H9 (cell line): ENCODE measurements around the gene PRTG. TPM values are rescaled to one million over a fixed set of nuclear protein-coding genes. Genes with fewer than 3 reads are reported as not detected.

Experiments
- DNase-seq: peaks from one replicate; pipeline ENCODE4 v3.0.0-alpha.2; 2017
- H2AFZ ChIP-seq: one replicate; pipeline ENCODE4 v1.6.1; 2013; ENCODE audit warnings: mild to moderate bottlenecking, low read length, control low read depth, moderate library complexity
- H2AK5ac ChIP-seq: 2 replicates; pipeline ENCODE4 v1.6.1; 2013; ENCODE audit warnings: low read length, control low read depth, mixed read lengths; ENCODE audit not compliant: insufficient read length
- H2BK120ac ChIP-seq: one replicate; pipeline ENCODE4 v1.6.1; 2013; ENCODE audit warnings: low read depth, mild to moderate bottlenecking, low read length, control low read depth, inconsistent platforms; ENCODE audit not compliant: poor library complexity, severe bottlenecking
- H2BK12ac ChIP-seq: 2 replicates; pipeline ENCODE4 v1.6.1; 2013; ENCODE audit warnings: low read length, control low read depth, mixed read lengths, low read depth; ENCODE audit not compliant: insufficient read length
- H2BK15ac ChIP-seq: 2 replicates; pipeline ENCODE4 v1.6.1; 2013; ENCODE audit warnings: low read depth, low read length, control low read depth
- H2BK20ac ChIP-seq: one replicate; pipeline ENCODE4 v1.6.1; 2013; ENCODE audit warnings: low read depth, mild to moderate bottlenecking, low read length, control low read depth, inconsistent platforms; ENCODE audit not compliant: poor library complexity, severe bottlenecking
- H2BK5ac ChIP-seq: 2 replicates; pipeline ENCODE4 v1.6.1; 2013; ENCODE audit warnings: low read length, control low read depth, mixed read lengths; ENCODE audit not compliant: insufficient read length
- H3K14ac ChIP-seq: 2 replicates; pipeline ENCODE4 v1.6.1; 2013; ENCODE audit warnings: low read length, control low read depth; ENCODE audit not compliant: insufficient read depth
- H3K18ac ChIP-seq: 2 replicates; pipeline ENCODE4 v1.6.1; 2013; ENCODE audit warnings: low read depth, mild to moderate bottlenecking, mixed read lengths, low read length, control low read depth; ENCODE audit not compliant: insufficient read length
- H3K23ac ChIP-seq: 2 replicates; pipeline ENCODE4 v1.6.1; 2013; ENCODE audit warnings: low read length, control low read depth, mixed read lengths, low read depth; ENCODE audit not compliant: insufficient read length
- H3K23me2 ChIP-seq: 2 replicates; pipeline ENCODE4 v1.6.1; 2013; ENCODE audit warnings: low read depth, mild to moderate bottlenecking, mixed read lengths, low read length, control low read depth; ENCODE audit not compliant: insufficient read length, poor library complexity, severe bottlenecking
- H3K27ac ChIP-seq: 2 replicates; pipeline ENCODE4 v1.5.1; 2013; ENCODE audit warnings: low read length, control low read depth, mixed read lengths, low read depth; ENCODE audit not compliant: insufficient read length
- H3K27me3 ChIP-seq: 2 replicates; pipeline ENCODE4 v1.6.1; 2013; ENCODE audit warnings: low read length, control low read depth, inconsistent platforms; ENCODE audit not compliant: insufficient read depth
- H3K4ac ChIP-seq: 2 replicates; pipeline ENCODE4 v1.6.1; 2013; ENCODE audit warnings: low read depth, mild to moderate bottlenecking, control low read depth, inconsistent platforms, low read length, moderate library complexity
- H3K4me1 ChIP-seq: 2 replicates; pipeline ENCODE4 v1.6.1; 2013; ENCODE audit warnings: low read length, control low read depth, inconsistent platforms; ENCODE audit not compliant: insufficient read depth
- H3K4me2 ChIP-seq: 2 replicates; pipeline ENCODE4 v1.6.1; 2013; ENCODE audit warnings: low read length, control low read depth, mixed read lengths; ENCODE audit not compliant: insufficient read length, insufficient read depth
- H3K56ac ChIP-seq: 2 replicates; pipeline ENCODE4 v1.6.1; 2013; ENCODE audit warnings: low read depth, mild to moderate bottlenecking, mixed read lengths, low read length, control low read depth; ENCODE audit not compliant: insufficient read length
- H3K79me1 ChIP-seq: 2 replicates; pipeline ENCODE4 v1.6.1; 2013; ENCODE audit warnings: low read depth, mild to moderate bottlenecking, moderate library complexity, low read length, control low read depth, inconsistent platforms; ENCODE audit not compliant: insufficient read depth, poor library complexity, severe bottlenecking
- H3K79me2 ChIP-seq: 2 replicates; pipeline ENCODE4 v1.6.1; 2013; ENCODE audit warnings: low read length, control low read depth, inconsistent platforms; ENCODE audit not compliant: insufficient read depth
- H3K9ac ChIP-seq: 2 replicates; pipeline ENCODE4 v1.6.1; 2013; ENCODE audit warnings: low read length, control low read depth, mixed read lengths; ENCODE audit not compliant: insufficient read length; ENCODE audit errors: extremely low read depth
- H3K9me3 ChIP-seq: one replicate; pipeline ENCODE4 v1.6.1; 2013; ENCODE audit warnings: low read depth, low read length, inconsistent platforms; ENCODE audit not compliant: control insufficient read depth
- H3T11ph ChIP-seq: one replicate; pipeline ENCODE4 v1.6.1; 2013; ENCODE audit warnings: mild to moderate bottlenecking, low read length, control low read depth, inconsistent platforms
- H4K20me1 ChIP-seq: one replicate; pipeline ENCODE4 v1.6.1; 2013; ENCODE audit not compliant: control insufficient read depth, insufficient read length, insufficient read depth
- H4K5ac ChIP-seq: 2 replicates; pipeline ENCODE4 v1.6.1; 2013; ENCODE audit warnings: low read depth, mild to moderate bottlenecking, mixed read lengths, low read length, control low read depth; ENCODE audit not compliant: insufficient read length
- H4K8ac ChIP-seq: replicated peaks from 2 replicates; pipeline ENCODE4 v1.6.1; 2013; ENCODE audit warnings: low read length, control low read depth, mixed read lengths, low read depth; ENCODE audit not compliant: insufficient read length
- H4K91ac ChIP-seq: 2 replicates; pipeline ENCODE4 v1.6.1; 2013; ENCODE audit warnings: low read depth, mild to moderate bottlenecking, moderate library complexity, mixed read lengths, low read length, control low read depth; ENCODE audit not compliant: insufficient read length
- H3K27ac Mint-ChIP-seq, 3 experiments: 2 replicates in 2 of 3; 3 replicates in 1 of 3; pipeline ENCODE4 v1.8.0; 2020 to 2021; ENCODE audit warnings: mixed read lengths in 3 of 3, mild to moderate bottlenecking in 1 of 3, moderate library complexity in 1 of 3
- H3K27me3 Mint-ChIP-seq: 2 replicates; pipeline ENCODE4 v1.8.0; 2021; ENCODE audit warnings: low read depth, mild to moderate bottlenecking, moderate library complexity, mixed read lengths
- H3K36me3 Mint-ChIP-seq, 3 experiments: 2 replicates in 2 of 3; 3 replicates in 1 of 3; pipeline ENCODE4 v1.8.0; 2020 to 2021; ENCODE audit warnings: low read depth in 3 of 3, mixed read lengths in 3 of 3; ENCODE audit not compliant: insufficient read depth in 1 of 3
- H3K4me1 Mint-ChIP-seq, 2 experiments: 2 replicates each; pipeline ENCODE4 v1.8.0; 2020; ENCODE audit warnings: mixed read lengths in 2 of 2
- H3K4me3 Mint-ChIP-seq, 2 experiments: 2 replicates in 1 of 2; 3 replicates in 1 of 2; pipeline ENCODE4 v1.8.0; 2020 to 2021; ENCODE audit warnings: mild to moderate bottlenecking in 2 of 2, mixed read lengths in 2 of 2, moderate library complexity in 1 of 2
- H3K9me3 Mint-ChIP-seq, 2 experiments: 2 replicates in 1 of 2; 3 replicates in 1 of 2; pipeline ENCODE4 v1.8.0; 2020; ENCODE audit warnings: mild to moderate bottlenecking in 2 of 2, mixed read lengths in 2 of 2, moderate library complexity in 1 of 2
- CTCF ChIP-seq: fragments of 200-600 bp; sonication (generic); conservative IDR thresholded peaks from 3 replicates; pipeline ENCODE4 v1.8.0; 2021; ENCODE audit warnings: antibody characterized with exemption, mild to moderate bottlenecking
- WGBS: extraction: QIAGEN DNeasy Blood & Tissue Kit; methylation state at CpG from one replicate; pipeline ENCODE4 v1.1.7; 2013; ENCODE audit warnings: missing lambda C conversion rate, low lambda C conversion rate, mixed read lengths; ENCODE audit not compliant: insufficient read length; ENCODE audit errors: extremely low coverage; 5-methylcytosine and 5-hydroxymethylcytosine counted together
- total RNA-seq: library from RNA; stranded (reverse); gene quantifications from 2 replicates; pipeline ENCODE4 v1.2.1, GENCODE V29; 2021

PRTG gene
- total RNA-seq, 1 experiment from 2014 or later: 5.7 TPM

GRCh38 chr15:55638764-55639163 is 104.2 kb downstream of the PRTG start:
- Histone ChIP-seq H3T11ph (no peak overlapping the region), H3K18ac (no peak overlapping the region), H3K56ac (no peak overlapping the region), H3K23me2 (no peaks in the 10 kb centered on the region), H4K8ac (no peak overlapping the region), H4K20me1 (no peaks in the 10 kb centered on the region), H3K27ac (no peak overlapping the region), H3K9me3 (no peaks in the 10 kb centered on the region), H2AK5ac (no peak overlapping the region), H2BK120ac (no peak overlapping the region), H4K91ac (no peak overlapping the region), H3K4ac (no peak overlapping the region), H2BK5ac (no peak overlapping the region), H3K9ac (no peak overlapping the region), H2AFZ (no peak overlapping the region), H2BK15ac (no peak overlapping the region), H2BK20ac (no peak overlapping the region), H2BK12ac (no peak overlapping the region), H3K27me3 (no peaks in the 10 kb centered on the region), H3K14ac (no peak overlapping the region), H3K79me2 (no peaks in the 10 kb centered on the region), H3K4me2 (no peak overlapping the region), H3K23ac (no peak overlapping the region), H4K5ac (no peak overlapping the region), H3K4me1 (no peaks in the 10 kb centered on the region), H3K79me1 (no peaks in the 10 kb centered on the region)
- Mint-ChIP-seq H3K4me1 (no peaks in the 10 kb centered on the region), H3K27me3 (no peaks in the 10 kb centered on the region), H3K27ac (no peak overlapping the region), H3K4me3 (no peak overlapping the region), H3K9me3 (no peaks in the 10 kb centered on the region), H3K36me3 (no peaks in the 10 kb centered on the region; a peak in 1 of 7 replicates)
- DNase-seq: no peak
- TF ChIP-seq CTCF: no peak
- WGBS: no CpG with 5 or more reads among the region's 1 CpG
